ENCODE data around the gene SYT1. TPM values are rescaled to one million over a fixed set of nuclear protein-coding genes. Genes with fewer than 3 reads are reported as not detected.
"Not testable (repeated sequence)": the region's sequence is repeated elsewhere in the genome, so short reads cannot be mapped to it uniquely, and the experiment has no call there.

SYT1 gene
- polyA plus RNA-seq, 12 donors: 1.0 to 9.0 (median 1.9) TPM; not detected in 1

DNA sequence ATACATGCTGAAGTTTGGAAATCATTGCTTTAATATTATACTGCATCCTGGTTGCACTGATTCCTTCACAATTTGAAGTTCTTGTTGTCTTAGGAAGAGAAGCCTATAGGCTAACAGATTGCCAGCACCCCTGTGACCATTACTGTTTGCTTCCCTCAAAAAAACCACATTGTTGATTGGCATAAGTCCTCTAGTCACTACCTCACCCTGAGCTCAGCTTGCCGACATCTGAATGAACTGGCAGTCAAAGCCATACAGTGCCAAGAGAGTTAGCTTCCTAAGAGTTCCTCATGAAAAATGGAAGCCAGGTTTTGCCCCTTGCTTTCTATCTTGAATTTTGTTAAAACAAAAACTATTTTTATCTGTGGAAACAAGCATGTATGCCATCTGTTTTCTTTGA is 276.1 kb downstream of the SYT1 start:
- no peak for DNase-seq

- DNase-seq: no peak
Measured at GRCh38 chr12:79141776-79142175, 277.2 kb downstream of the SYT1 start.

GRCh38 chr12:79143803-79144202 is 279.2 kb downstream of the SYT1 start:
- DNase-seq: no peak

DNA sequence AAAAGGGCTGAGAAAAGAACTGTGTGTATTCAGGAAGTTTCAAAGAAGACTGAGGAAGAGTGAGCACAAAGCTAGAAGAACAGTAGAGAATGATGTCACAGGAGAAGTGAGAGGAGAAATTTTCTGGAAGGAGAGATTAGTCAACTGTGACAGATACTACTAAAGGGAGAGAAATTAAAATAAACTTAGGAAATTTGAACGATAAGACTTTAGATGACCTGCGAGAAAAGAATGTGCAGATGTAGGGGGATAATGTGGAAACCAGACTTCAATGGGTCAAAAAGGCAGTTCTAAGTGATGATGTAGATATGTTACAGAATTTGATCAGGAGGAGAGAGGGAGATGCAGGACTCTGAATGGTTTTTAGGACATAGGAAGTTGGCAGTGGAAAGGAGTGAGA is 287.4 kb downstream of the SYT1 start:
- DNase-seq: no peak

DNA sequence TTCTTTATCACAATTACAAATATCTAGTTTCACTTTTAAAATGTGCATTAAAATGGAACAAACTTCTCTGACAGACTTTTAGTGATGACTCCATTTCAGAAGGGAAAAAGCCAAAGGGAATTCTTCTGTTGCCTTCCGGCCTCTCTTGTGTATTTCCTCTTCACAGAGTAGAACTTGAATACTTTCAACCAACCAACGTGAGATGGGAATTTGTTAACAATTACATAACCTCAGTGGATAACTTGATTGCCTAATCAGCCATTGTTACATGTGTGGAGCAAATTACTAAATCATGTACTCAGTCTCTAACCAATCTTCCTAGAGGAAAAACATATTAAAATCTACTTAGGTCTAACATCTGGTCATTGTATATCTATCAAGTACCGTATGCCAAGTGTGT is 291.1 kb downstream of the SYT1 start:
- peak; percentile 15 for DNase-seq

GRCh38 chr12:79156846-79157463 is 292.4 kb downstream of the SYT1 start:
- no peak for DNase-seq

- no peak for DNase-seq
Measured at GRCh38 chr12:79161249-79161934, 296.8 kb downstream of the SYT1 start.

DNA sequence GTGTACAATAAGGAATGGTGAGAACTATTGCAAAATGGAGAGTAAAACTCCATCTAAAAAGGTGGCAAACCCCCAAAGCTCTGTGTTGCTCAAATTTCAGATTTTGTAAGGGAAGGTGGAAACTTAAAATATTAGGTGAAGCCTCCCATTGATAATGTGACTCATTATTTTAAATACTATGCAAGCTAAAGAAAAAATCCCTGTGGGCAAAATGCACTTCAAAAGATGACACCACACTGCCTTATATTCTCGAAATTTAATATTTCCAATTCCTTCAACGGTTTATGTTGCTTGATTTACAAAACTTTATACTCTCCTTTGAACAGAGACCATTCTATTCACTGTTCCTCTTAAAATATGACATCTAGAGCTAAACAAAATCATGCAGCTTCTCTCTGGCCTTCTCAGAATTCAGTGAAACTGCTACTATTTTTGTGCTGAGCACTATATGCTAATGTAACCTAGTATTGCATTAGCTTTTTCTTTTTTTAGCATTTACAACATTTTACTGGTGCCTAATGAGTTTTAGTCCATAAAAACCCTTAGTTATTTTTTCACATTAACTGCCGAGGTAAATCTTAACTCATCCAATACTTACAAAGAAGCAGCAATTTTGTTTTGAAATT is 297.7 kb downstream of the SYT1 start:
- DNase-seq: no peak

DNA sequence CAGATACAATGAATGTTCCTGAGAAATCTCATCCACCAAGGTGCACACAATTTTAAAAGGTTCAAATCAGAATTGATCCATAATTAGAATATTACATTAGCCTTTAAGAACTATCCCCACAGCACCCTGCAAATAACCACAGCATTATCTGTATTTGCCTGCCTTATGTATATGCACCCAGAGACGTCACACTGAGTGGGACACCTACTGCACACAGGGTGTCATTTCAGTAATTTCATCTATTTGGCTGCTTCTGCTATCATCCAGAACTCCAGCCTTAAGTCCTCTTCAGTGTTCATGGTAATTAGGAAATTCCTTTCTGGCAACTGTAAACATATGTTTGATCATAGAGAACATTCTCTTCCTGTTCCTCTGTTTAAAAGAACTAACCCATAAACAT is 298.4 kb downstream of the SYT1 start:
- no peak for DNase-seq

DNA sequence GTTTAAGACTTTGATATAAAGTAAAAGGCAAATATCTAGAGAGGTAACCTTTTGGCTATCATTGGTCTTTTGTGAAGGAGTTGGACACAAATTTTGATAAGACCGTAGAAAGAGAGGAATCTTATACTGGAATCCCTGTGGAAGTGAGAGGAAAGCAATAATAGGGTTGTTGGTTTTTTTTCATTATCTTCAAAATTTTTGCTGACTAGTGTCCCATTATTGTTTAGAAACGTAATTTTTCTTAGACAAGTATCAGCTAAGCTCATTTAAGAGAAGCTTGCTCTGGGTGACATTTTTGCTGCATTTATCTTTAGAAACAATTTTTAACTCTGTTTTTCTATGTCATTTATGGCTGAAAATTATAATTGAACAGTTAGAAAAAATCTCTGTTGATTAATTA is 300.3 kb downstream of the SYT1 start:
- DNase-seq: no peak

DNA sequence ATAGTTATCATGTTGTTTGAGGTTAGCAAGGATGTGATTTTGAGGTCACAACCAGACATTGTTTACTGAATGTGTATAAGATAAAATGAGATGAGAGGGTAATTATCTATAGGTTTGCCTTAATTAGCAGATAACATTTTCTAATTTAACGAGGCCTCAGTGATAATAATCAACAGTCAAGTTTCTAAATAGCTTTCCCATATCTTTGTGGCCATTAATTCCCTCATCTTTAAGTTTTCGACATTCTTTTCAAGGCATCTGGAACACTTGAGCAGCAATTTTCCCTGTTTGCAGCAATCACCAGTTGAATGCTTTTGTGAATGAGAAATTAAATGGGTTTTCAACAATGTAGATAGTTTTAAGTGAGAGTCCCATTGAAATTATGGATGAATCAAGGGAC is 304.1 kb downstream of the SYT1 start:
- DNase-seq: no peak

DNA sequence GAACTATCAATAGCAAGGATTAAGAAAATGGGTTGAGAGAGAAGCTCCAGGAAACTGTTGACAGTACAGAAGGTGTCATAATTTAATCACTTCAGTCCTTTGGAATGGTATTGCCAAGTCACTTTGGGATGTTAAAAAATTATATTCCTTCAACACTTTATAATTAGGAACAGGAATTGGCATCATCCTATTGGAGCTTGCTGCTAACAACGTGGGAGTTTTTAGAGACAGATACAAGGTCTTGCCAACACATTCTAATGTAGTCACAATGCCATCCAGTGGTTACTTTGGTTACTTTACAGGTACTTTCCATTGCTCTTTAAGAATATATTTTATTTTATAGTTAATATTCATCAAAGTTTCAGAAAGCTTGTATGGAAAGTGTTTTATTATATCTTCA is 310.1 kb downstream of the SYT1 start:
- peak; percentile 17 for DNase-seq

GRCh38 chr12:79183003-79183402 is 318.4 kb downstream of the SYT1 start:
- no peak for DNase-seq

- DNase-seq: no peak
Measured at GRCh38 chr12:79183926-79184325, 319.4 kb downstream of the SYT1 start.

GRCh38 chr12:79186506-79186905 is 321.9 kb downstream of the SYT1 start:
- DNase-seq: no peak

DNA sequence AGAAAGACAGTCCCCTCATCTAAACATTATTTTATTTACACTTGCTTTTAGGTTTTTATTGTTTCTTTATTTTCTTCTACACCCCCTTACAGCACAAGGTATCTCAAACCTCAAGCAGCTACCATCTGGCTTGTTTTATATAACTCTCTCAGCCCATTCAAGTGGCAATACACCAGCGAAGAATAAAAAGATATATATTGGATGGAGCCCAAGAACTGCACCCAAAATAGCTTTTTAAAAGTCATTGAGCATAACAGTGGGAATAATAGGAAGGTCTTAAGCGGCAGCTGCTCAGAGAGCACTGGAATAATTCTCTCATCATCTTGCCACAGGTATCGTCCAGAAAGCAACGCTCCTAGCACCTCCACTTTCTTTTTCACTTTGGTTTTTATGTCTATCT is 322.5 kb downstream of the SYT1 start:
- DNase-seq: no peak

GRCh38 chr12:79191391-79191790 is 326.8 kb downstream of the SYT1 start:
- no peak for DNase-seq

- DNase-seq: no peak
Measured at GRCh38 chr12:79194595-79194994, 330.0 kb downstream of the SYT1 start.

DNA sequence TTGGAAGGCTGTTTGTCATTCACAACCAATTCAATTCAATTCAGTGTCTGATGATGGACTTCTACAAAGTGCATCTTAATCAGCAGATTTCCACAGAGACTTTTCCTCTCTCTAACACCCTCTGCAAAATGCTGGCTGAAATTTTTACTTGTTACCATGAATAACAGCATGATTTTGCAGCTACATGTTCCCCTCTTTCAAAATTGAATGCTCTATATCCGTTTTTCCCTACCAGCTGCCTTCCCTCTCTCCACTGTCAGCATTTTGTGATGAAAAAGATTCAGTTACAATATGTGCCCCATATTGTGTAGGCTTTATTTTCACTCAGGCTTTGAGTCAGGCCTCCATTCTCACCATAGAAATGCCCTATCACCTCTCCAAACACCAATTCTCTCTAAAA is 334.6 kb downstream of the SYT1 start:
- DNase-seq: no peak

DNA sequence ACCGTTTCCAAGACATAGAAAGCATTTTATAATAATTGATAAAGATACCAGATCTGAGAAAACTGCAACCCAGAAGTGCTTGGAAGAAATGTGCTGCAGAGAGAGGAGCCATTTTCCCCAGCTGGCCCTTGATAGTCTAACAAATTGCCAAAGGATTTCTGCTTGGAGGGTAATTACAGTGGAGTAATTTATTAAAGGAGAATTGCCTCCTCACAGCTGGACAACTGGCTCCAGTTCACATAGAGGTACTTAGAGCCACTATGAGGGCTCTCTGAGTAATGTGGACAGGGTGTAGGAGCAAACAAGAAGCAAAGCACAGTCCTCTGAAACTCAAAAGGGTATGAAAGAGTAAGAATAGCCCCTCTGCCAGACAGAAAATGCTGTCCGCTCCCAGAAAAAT is 335.6 kb downstream of the SYT1 start:
- no peak for DNase-seq

DNA sequence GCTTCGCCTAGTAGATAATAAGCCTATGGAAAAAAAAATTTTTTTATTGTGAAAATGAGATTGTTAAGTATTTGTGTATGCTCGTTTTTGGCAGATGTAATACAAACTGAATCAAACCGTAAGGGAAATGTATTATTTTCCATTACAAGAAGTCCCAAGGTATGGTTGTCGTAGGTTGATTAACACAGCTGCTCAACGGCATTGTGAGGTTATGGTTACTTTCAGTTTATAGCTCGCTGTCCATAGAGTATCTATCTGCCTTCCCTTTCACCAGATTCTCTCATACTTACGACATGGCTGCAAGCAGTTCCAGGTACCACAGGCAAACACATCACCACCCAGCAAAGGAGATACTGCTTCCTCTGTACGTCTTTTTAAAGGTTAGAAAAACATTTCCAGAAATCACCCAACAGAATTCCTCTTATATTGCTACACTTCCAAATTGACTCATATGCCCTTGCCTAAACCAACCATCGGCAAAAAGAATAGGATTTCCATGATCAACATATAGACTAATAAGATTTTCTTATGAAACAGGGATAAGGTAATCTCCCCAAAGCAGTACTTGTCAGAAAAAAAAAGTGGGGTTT is 338.6 kb downstream of the SYT1 start:
- DNase-seq: peak; percentile 24

- DNase-seq: no peak
Measured at GRCh38 chr12:79206871-79207270, 342.3 kb downstream of the SYT1 start.

DNA sequence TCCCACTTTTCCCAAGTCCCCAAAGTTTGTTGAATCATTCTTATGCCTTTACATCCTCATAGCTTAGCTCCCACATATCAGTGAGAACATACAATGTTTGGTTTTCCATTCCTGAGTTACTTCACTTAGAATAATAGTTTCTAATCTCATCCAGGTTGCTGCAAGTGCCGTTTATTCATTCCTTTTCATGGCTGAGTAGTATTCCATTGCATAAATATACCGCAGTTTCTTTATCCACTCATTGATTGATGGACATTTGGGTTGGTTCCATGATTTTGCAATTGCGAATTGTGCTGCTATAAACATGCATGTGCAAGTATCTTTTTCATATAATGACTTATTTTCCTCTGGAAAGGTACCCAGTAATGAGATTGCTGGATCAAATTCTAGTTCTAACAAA is 345.8 kb downstream of the SYT1 start:
- not testable (repeated sequence) for DNase-seq

All from muscle of arm (tissue), 12 donors.